Endothelial cell of umbilical vein (primary cell): Measurements from ENCODE around the gene TRPC6. TPM values are rescaled to one million over a fixed set of nuclear protein-coding genes. Genes with fewer than 3 reads are reported as not detected.

Experiments used
- BruUV-seq: library from RNA; stranded (reverse); fragments of 400-500 nt; replicated peaks from 2 replicates; lab custom pipeline; 2021; lab: Mats Ljungman, UMichigan
- CTCF ChIA-PET: fragments of 300-600, 350-600 bp; sonication (Branson Sonifier 250); formaldehyde crosslinking; loops from one replicate; lab custom pipeline; 2021; ENCODE audit warnings: antibody characterized with exemption, inconsistent platforms; lab: Charles Lee
- POLR2A ChIA-PET: fragments of 300-600, 350-600 bp; sonication (Branson Sonifier 250); formaldehyde crosslinking; loops from one replicate; lab custom pipeline; 2021; ENCODE audit warnings: antibody characterized with exemption, inconsistent platforms; lab: Charles Lee
- DNase-seq: peaks from one replicate; pipeline ENCODE4 v3.0.0-alpha.2; 2011; ENCODE audit warnings: low read depth, low spot score
- FAIRE-seq: peaks from 2 replicates; lab custom pipeline; 2011; peaks lifted over from hg19 to GRCh38; lab: Jason Lieb, UNC
- H2AFZ ChIP-seq: 2 replicates; pipeline ENCODE4 v1.6.0; 2012; ENCODE audit warnings: low read depth, low read length, control low read depth, inconsistent platforms
- H3K27ac ChIP-seq: 2 replicates; pipeline ENCODE4 v1.5.1; 2011; ENCODE audit warnings: low read depth, mild to moderate bottlenecking, control low read depth, low read length, moderate library complexity; ENCODE audit not compliant: insufficient read depth
- H3K27me3 ChIP-seq, 2 experiments: 2 replicates each; pipeline versions ENCODE4 v1.6.0 to v1.6.1; 2011; ENCODE audit warnings: low read length in 2 of 2, mixed read lengths in 1 of 2; ENCODE audit not compliant: control insufficient read depth in 2 of 2, insufficient read depth in 2 of 2
- H3K36me3 ChIP-seq, 2 experiments: 2 replicates in 1 of 2; 3 replicates in 1 of 2; pipeline ENCODE4 v1.5.1; 2011; ENCODE audit warnings: low read length in 2 of 2, mild to moderate bottlenecking in 1 of 2, moderate library complexity in 1 of 2; ENCODE audit not compliant: control insufficient read depth in 2 of 2, insufficient read depth in 2 of 2; ENCODE audit errors: extremely low read depth in 1 of 2
- H3K4me1 ChIP-seq: 3 replicates; pipeline ENCODE4 v1.5.1; 2011; ENCODE audit warnings: mild to moderate bottlenecking, low read length; ENCODE audit not compliant: control insufficient read depth, insufficient read depth; ENCODE audit errors: extremely low read depth
- H3K4me2 ChIP-seq: 2 replicates; pipeline ENCODE4 v1.6.1; 2011; ENCODE audit warnings: low read length, control low read depth, mixed read lengths; ENCODE audit not compliant: insufficient read depth
- H3K4me3 ChIP-seq, 3 experiments: fragments of 200-600 bp in 1 of 3; sonication (generic), shearing (Covaris generic) in 1 of 3; replicated peaks in 1 of 3; 2 replicates each; pipeline ENCODE4 v1.5.1; 2011 to 2016; ENCODE audit warnings: control low read depth in 3 of 3, low read length in 3 of 3, mild to moderate bottlenecking in 2 of 3, inconsistent platforms in 1 of 3, low read depth in 1 of 3, moderate library complexity in 1 of 3; ENCODE audit not compliant: insufficient read depth in 1 of 3
- H3K79me2 ChIP-seq: 2 replicates; pipeline ENCODE4 v1.6.0; 2012; ENCODE audit warnings: low read length, inconsistent platforms; ENCODE audit not compliant: control insufficient read depth, insufficient read depth
- H3K9ac ChIP-seq: replicated peaks from 2 replicates; pipeline ENCODE3; 2011; ENCODE audit warnings: low read length, control low read depth; ENCODE audit not compliant: insufficient read depth; ENCODE audit errors: extremely low read depth
- H3K9me1 ChIP-seq: replicated peaks from 3 replicates; pipeline ENCODE4 v1.6.0; 2011; ENCODE audit warnings: mild to moderate bottlenecking, low read length; ENCODE audit not compliant: control insufficient read depth, insufficient read depth; ENCODE audit errors: extremely low read depth
- H3K9me3 ChIP-seq: replicated peaks from 2 replicates; pipeline ENCODE4 v1.5.1; 2012; ENCODE audit warnings: low read length, inconsistent platforms; ENCODE audit not compliant: control insufficient read depth, insufficient read depth
- H4K20me1 ChIP-seq: replicated peaks from 2 replicates; pipeline ENCODE3; 2011; ENCODE audit warnings: mild to moderate bottlenecking, low read length; ENCODE audit not compliant: control insufficient read depth, insufficient read depth; ENCODE audit errors: extremely low read depth
- CTCF ChIP-seq, 2 donors: IDR thresholded peaks; 1 replicate in 1 of 2; 2 replicates in 1 of 2; pipeline ENCODE4 v1.5.1; 2011; ENCODE audit warnings: low read length in 2 of 2, mild to moderate bottlenecking in 2 of 2, moderate library complexity in 2 of 2, control low read depth in 1 of 2, inconsistent platforms in 1 of 2, low read depth in 1 of 2; ENCODE audit not compliant: insufficient read depth in 1 of 2; ENCODE audit errors: extremely low read depth in 1 of 2
- EZH2 ChIP-seq: IDR thresholded peaks from 2 replicates; pipeline ENCODE4 v1.6.1; 2012; ENCODE audit warnings: borderline replicate concordance, low read depth, mild to moderate bottlenecking, moderate library complexity, low read length, inconsistent platforms; ENCODE audit not compliant: severe bottlenecking
- FOS ChIP-seq: IDR thresholded peaks from 2 replicates; pipeline ENCODE4 v1.6.1; 2011; ENCODE audit warnings: mild to moderate bottlenecking, low read length, moderate library complexity, borderline replicate concordance; ENCODE audit not compliant: insufficient read depth
- GATA2 ChIP-seq: IDR thresholded peaks from 2 replicates; pipeline ENCODE4 v1.7.0; 2011; ENCODE audit warnings: low read depth, mild to moderate bottlenecking, moderate library complexity, mixed read lengths, low read length; ENCODE audit not compliant: insufficient read length, insufficient read depth
- JUN ChIP-seq: IDR thresholded peaks from 2 replicates; pipeline ENCODE4 v1.6.1; 2011; ENCODE audit warnings: borderline replicate concordance, low read depth; ENCODE audit not compliant: insufficient read length, insufficient read depth
- MYC ChIP-seq: IDR thresholded peaks from one replicate; pipeline ENCODE4 v1.6.1; 2011; ENCODE audit warnings: mild to moderate bottlenecking, low read depth, low read length
- POLR2A ChIP-seq: IDR thresholded peaks from 2 replicates; pipeline ENCODE4 v1.6.1; 2012; ENCODE audit warnings: low read depth, mild to moderate bottlenecking, control low read depth, low read length
- POLR2AphosphoS5 ChIP-seq: IDR thresholded peaks from 2 replicates; pipeline ENCODE4 v1.6.1; 2012; ENCODE audit warnings: low read depth, mild to moderate bottlenecking, control low read depth, low read length, moderate library complexity; ENCODE audit not compliant: insufficient read depth
- dilution Hi-C: fragments of 300-500 bp; cut with MboI; formaldehyde crosslinking; loops from one replicate; pipeline ENCODE4 v1.15.0; 2019; ENCODE audit warnings: low sequenced_read_pairs; ENCODE audit not compliant: extremely low pct_ligation_motif_present
- intact Hi-C: fragments of 100-400 bp; cut with micrococcal nuclease; formaldehyde crosslinking; loops from one replicate; pipeline ENCODE4 v1.10.0; 2022
- polyA plus RNA-seq, 4 experiments: library from polyadenylated mRNA; depleted of rRNA in 3 of 4; stranded (reverse) in 3 of 4; unstranded in 1 of 4; fragments of >200 nt; gene quantifications; 2 replicates each; pipeline versions ENCODE4 v1.2.1 to v1.2.3, GENCODE V29; 2011 to 2012; ENCODE audit warnings: missing spikeins in 1 of 4
- total RNA-seq: library from RNA; stranded (reverse); gene quantifications from 2 replicates; pipeline ENCODE4 v1.2.3, GENCODE V29; 2021
- TF ChIP-seq, protein P1 (sequence below): IDR thresholded peaks from 2 replicates; pipeline ENCODE4 v1.6.1; 2011; ENCODE audit not compliant: insufficient read depth, insufficient read length

TRPC6 gene
- total and polyA plus RNA-seq, 2 donors (not counting 3 experiments of a cell fraction or from before 2014, with no cell fraction given), result not detected

DNA sequence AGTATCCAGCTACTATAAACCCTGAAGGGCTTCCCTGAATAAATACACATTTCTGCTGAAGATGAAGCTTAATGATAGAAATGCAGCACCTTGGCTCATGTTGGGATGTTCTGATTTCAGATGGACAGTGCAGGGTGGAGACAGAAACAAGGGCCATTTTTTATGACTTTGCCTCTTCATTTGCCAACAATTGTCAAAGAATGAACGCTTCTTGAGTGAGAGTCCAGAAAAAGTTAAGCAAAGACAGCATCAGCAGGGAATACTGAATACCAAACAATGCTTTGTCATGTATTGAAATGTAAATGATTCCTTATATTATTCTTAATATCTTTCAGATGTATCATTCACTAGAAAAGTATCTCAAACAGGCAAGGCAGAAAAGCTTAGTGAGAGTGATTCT is 84.9 kb downstream of the TRPC6 start:
- dilution Hi-C loops, result no loop called here
- BruUV-seq, result no TSS peak
- Histone ChIP-seq H3K27ac (no peak overlapping the region), H2AFZ (no peak overlapping the region), H3K27me3 (no peaks in the 10 kb centered on the region), H3K36me3 (no peaks in the 10 kb centered on the region), H3K79me2 (no peaks in the 10 kb centered on the region), H3K9me1 (no peaks in the 10 kb centered on the region), H3K9ac (no peak overlapping the region), H3K4me1 (no peaks in the 10 kb centered on the region), H4K20me1 (no peaks in the 10 kb centered on the region), H3K4me2 (no peak overlapping the region), H3K9me3 (no peaks in the 10 kb centered on the region), H3K4me3 (no peak overlapping the region)
- DNase-seq, result no peak
- POLR2A ChIA-PET, result no interaction called here
- FAIRE-seq, result no peak
- CTCF ChIA-PET, result interaction anchor here (1.1 kb wide), 1 partner anchor 24 kb away, joined by 3 read pairs; no protein-coding TSS in a partner anchor
- intact Hi-C loops, result no loop called here
- no peak for TF ChIP-seq JUN
- no peak for TF ChIP-seq POLR2A
- no peak for TF ChIP-seq GATA2
- no peak for TF ChIP-seq MYC
- no peak for TF ChIP-seq EZH2
- no peak for TF ChIP-seq FOS
- TF ChIP-seq POLR2AphosphoS5, result no peak
- no peak for TF ChIP-seq CTCF (IDR thresholded peaks at IDR 0.05; ENCODE audit: extremely low read depth in 1 of 2, insufficient read depth in 1 of 2, low read depth in 1 of 2, low read length in 2 of 2)
- TF ChIP-seq, protein P1, sequence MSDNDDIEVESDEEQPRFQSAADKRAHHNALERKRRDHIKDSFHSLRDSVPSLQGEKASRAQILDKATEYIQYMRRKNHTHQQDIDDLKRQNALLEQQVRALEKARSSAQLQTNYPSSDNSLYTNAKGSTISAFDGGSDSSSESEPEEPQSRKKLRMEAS, result no peak
